WI38 (cell line): Measurements from ENCODE around the gene PDCD5.

Experiments
- H3K4me3 ChIP-seq: 2 replicates; pipeline ENCODE4 v1.5.1; 2011; ENCODE audit warnings: low read depth, mild to moderate bottlenecking, control low read depth, low read length
- TF ChIP-seq, protein P1 (sequence below): IDR thresholded peaks from 2 replicates; pipeline ENCODE4 v1.5.1; 2012; ENCODE audit warnings: low read depth, mild to moderate bottlenecking, control low read depth, low read length

The PDCD5 gene

DNA sequence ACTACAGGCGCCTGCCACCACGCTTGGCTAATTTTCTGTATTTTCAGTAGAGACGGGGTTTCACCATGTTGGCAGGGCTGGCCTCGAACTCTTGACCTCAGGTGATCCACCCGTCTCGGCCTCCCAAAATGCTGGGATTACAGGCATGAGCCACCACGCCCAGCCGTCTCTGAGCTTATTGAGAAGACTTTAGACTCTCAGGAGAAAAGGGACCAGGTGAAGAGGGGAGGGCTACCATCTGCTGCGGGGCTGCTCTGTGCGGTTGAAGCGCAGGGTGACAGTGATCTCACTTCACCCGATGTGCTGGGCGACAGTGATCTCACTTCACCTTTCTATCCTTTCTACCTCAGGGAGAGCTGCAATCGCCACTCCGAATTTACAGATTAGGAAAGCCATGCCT lies 25.3 kb downstream of the PDCD5 start:
- no peak overlapping the region for H3K4me3 ChIP-seq
- TF ChIP-seq, protein P1, sequence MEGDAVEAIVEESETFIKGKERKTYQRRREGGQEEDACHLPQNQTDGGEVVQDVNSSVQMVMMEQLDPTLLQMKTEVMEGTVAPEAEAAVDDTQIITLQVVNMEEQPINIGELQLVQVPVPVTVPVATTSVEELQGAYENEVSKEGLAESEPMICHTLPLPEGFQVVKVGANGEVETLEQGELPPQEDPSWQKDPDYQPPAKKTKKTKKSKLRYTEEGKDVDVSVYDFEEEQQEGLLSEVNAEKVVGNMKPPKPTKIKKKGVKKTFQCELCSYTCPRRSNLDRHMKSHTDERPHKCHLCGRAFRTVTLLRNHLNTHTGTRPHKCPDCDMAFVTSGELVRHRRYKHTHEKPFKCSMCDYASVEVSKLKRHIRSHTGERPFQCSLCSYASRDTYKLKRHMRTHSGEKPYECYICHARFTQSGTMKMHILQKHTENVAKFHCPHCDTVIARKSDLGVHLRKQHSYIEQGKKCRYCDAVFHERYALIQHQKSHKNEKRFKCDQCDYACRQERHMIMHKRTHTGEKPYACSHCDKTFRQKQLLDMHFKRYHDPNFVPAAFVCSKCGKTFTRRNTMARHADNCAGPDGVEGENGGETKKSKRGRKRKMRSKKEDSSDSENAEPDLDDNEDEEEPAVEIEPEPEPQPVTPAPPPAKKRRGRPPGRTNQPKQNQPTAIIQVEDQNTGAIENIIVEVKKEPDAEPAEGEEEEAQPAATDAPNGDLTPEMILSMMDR, result no peak

DNA sequence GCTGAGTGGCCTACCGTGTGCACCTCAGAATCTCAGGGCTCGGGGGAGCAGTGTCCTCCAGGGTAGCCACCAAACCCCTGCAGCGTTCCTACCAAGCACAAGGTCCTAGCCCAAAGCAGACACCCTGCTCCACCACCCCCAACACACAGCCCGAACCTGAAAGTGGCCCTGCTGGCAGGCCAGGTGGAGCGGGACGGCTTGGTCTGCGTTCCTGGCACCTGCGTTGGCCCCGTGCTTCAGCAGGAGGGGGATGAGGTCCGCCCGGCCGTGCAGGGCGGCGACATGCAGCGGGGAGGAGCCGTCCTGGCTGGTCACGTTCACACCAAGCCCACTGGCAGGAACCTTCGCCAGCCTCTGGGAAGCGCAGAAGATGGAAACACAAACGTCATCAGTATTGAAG lies 26.5 kb downstream of the PDCD5 start:
- TF ChIP-seq, protein P1, result no peak
- H3K4me3 ChIP-seq, result no peak overlapping the region

DNA sequence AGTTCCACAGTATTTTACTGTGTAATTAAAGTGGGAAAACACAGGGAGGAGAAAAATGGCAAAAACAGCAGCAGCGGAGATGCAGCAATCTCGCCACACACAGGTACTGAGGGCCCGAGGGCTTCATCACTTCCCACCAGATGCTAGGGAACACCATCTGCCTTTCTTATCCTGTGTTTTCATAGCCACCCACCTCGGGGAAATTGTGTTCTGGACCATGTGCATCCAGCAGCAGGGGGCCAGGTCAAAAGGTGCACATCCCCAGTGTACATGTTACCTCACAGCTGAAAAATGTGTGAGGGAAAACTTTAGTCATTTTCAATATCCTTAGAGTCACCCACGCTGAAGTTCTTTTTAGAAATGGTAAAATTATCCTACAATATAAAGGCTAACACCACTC lies 30.2 kb downstream of the PDCD5 start:
- H3K4me3 ChIP-seq, result no peak overlapping the region
- TF ChIP-seq, protein P1, result no peak

DNA sequence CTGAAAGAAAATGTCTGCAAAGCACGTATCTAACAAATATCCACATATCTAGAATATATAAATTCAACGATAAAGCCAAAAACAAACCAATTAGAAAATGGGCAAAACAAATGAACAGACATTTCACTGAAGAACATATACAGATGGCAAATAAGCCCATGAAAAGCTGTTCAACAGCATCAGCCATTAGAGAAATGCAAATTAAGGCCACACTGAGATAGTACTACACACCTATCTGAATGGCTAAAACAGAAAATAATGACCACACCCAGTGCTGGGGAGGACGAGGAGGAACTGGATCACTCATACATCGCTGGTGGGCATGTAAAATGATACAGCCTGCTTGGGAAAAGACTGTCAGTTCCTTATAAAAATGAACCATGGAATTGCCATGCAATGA lies 32.0 kb downstream of the PDCD5 start:
- TF ChIP-seq, protein P1, result no peak
- no peak overlapping the region for H3K4me3 ChIP-seq

DNA sequence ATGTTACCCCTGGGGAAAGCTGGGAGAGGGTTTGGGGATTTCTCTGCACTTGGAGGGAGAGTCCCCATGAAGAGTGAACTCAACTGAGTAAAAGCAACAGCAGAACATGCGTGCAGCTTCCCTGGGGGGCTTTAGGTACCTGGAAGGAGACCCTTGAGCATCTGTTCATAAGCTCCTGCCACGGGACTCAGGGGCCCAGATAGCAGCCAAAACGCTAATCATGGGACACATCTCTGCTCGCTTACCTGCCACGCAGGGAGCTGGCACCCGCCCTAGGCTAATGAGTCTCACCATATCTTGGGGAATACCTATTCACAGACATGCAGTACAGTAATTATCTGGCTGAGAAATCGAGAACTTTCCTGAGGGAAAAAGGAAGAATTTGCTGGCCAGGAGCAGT lies 33.9 kb downstream of the PDCD5 start:
- TF ChIP-seq, protein P1, result no peak
- no peak overlapping the region for H3K4me3 ChIP-seq

DNA sequence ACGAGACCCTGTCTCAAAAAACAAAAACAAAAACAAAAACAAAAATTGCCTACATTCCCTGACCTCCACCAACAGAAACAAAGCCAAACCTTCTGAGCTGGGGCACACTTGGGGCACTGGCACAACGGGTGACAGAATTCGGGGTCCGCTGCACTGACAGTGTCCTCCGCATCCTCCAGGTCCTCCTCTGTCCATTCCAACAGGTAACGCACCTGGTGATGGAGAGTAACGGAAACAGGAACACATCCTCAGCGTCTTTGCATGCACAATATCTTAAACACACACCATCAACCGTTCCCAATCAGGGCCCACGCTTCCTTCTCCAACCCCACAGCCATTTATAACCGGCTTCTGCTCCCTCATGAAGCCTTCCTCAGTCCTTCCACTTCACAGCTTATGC lies 34.6 kb downstream of the PDCD5 start:
- H3K4me3 ChIP-seq, result no peak overlapping the region
- TF ChIP-seq, protein P1, result no peak

DNA sequence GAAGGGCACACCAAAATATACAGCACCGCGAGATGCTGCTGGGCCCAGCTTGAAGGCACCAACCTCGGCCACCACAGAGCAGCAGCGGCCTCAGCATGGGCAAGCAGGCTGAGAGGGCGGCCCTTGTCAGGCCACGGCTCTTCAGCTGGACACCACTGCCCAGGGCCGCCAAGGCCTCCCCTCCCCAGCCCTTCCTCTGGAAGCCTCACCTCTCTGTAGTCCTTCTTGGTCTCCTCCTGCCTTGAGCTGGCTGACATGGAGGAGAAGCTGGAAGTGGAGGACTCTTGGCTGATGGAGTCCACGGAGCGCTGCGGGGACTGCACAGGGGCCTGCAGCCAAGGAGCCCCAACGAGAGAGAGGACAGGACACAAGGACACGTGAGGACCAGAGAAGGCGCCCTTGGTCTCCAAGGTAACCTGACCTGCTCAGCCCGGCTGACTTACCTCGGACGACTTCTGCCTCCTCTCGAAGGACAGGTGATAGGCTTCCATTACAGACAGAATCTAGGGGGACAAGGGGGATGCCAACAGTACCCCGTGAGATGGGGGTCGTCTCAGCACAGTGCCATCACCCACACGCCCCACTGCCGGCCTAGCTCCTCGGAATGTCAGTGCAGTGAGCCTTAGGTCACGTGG lies 38.2 kb downstream of the PDCD5 start:
- H3K4me3 ChIP-seq, result no peak overlapping the region
- TF ChIP-seq, protein P1, result no peak
